AG04450 (cell line): ENCODE results near the gene OTOF. TPM values are rescaled to one million over a fixed set of nuclear protein-coding genes. Genes with fewer than 3 reads are reported as not detected.

ENCODE experiments used
- CTCF ChIA-PET: fragments of 300-600, 350-600 bp; formaldehyde crosslinking; extraction: SDS; loops from one replicate; lab custom pipeline; 2022; ENCODE audit warnings: antibody characterized with exemption, inconsistent platforms; lab: Charles Lee
- POLR2A ChIA-PET: fragments of 350-600 bp; formaldehyde crosslinking; extraction: SDS; loops from one replicate; lab custom pipeline; 2021; ENCODE audit warnings: antibody characterized with exemption, inconsistent platforms; lab: Yijun Ruan, JAX
- DNase-seq: peaks from one replicate; pipeline ENCODE4 v3.0.0-alpha.2; 2011; ENCODE audit warnings: low read depth, low spot score
- H3K27ac ChIP-seq: one replicate; pipeline ENCODE4 v1.5.1; 2012; ENCODE audit warnings: low read depth, low read length, control low read depth
- H3K27me3 ChIP-seq: one replicate; pipeline ENCODE4 v1.6.0; 2012; ENCODE audit warnings: low read length; ENCODE audit not compliant: control insufficient read depth, insufficient read depth
- H3K4me3 ChIP-seq: 2 replicates; pipeline ENCODE4 v1.5.1; 2011; ENCODE audit warnings: mild to moderate bottlenecking, low read depth, low read length, control low read depth
- H3K9me3 ChIP-seq: 2 replicates; pipeline ENCODE4 v1.5.1; 2012; ENCODE audit warnings: low read length; ENCODE audit not compliant: control insufficient read depth, insufficient read depth
- polyA plus RNA-seq: library from polyadenylated mRNA; depleted of rRNA; stranded (reverse); fragments of >200 nt; gene quantifications from 2 replicates; pipeline ENCODE4 v1.2.3, GENCODE V29; 2011
- TF ChIP-seq, protein P1 (sequence below): IDR thresholded peaks from 2 replicates; pipeline ENCODE4 v1.5.1; 2011; ENCODE audit warnings: low read depth, low read length, control low read depth, inconsistent platforms

OTOF gene
- polyA plus RNA-seq, 1 experiment = not detected

DNA sequence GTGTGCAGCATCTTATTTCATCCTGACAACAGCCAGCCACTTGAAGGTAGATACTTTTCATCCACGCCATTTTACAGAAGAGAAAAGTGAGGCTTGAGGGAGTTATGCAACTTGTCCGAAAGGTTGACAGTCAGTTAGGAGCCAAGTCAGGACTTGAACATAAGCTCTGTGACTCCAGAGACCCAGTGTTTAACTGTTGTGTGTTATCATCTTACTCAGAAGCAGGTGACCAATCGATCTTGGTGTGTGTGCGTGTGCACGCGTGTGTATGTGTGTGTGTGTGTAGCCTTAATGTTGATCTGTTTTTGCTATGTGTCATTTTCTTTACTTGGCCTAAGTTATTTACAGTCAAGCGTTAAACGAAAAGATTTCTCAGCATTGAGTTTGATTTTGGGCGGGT, 54.2 kb downstream of the OTOF start:
- no peak overlapping the region for H3K27ac ChIP-seq
- no peak overlapping the region for H3K4me3 ChIP-seq
- peaks cover 13% of the 10 kb centered on the region for H3K27me3 ChIP-seq
- CTCF ChIA-PET = no interaction called here
- DNase-seq = no peak
- TF ChIP-seq, protein P1, sequence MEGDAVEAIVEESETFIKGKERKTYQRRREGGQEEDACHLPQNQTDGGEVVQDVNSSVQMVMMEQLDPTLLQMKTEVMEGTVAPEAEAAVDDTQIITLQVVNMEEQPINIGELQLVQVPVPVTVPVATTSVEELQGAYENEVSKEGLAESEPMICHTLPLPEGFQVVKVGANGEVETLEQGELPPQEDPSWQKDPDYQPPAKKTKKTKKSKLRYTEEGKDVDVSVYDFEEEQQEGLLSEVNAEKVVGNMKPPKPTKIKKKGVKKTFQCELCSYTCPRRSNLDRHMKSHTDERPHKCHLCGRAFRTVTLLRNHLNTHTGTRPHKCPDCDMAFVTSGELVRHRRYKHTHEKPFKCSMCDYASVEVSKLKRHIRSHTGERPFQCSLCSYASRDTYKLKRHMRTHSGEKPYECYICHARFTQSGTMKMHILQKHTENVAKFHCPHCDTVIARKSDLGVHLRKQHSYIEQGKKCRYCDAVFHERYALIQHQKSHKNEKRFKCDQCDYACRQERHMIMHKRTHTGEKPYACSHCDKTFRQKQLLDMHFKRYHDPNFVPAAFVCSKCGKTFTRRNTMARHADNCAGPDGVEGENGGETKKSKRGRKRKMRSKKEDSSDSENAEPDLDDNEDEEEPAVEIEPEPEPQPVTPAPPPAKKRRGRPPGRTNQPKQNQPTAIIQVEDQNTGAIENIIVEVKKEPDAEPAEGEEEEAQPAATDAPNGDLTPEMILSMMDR = no peak
- POLR2A ChIA-PET = no interaction called here
- H3K9me3 ChIP-seq = no peaks in the 10 kb centered on the region

DNA sequence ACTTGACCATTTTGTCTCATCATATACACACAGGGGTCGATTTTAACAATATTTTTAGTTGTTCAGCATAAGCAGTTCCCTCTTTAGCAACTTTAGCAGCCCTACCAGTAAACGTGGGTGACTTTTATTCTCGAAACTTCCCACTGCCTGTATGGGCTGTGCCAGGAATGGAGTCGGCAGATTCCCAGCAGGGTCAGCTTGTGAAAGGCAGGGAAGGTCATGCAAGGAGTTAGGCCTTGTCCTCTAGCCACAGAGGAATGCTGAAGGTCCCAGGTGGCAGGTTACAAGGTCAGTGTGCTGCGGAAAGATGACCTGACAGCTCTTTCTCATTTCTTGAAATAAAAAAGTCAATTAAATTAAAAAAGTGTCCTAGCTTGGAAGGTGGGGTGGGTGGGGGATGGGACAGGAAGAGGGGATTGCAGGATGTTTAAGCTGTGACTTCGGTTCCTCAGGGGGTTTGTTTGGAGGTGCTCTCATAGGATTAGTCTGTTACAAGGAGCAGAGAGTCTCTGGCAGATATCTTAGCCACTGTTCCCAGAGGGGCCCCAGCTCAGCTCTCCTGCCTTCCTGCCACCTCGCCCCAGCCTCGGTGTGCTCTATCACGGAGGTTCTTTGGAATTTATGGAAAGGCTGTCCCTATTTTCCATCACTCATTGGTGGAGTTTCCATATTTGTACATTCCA, 54.8 kb downstream of the OTOF start:
- ChIA-PET POLR2A (no interaction called here), CTCF (no interaction called here)
- H3K27me3 ChIP-seq = peaks cover 15% of the 10 kb centered on the region
- no peaks in the 10 kb centered on the region for H3K9me3 ChIP-seq
- no peak overlapping the region for H3K4me3 ChIP-seq
- DNase-seq = no peak
- no peak overlapping the region for H3K27ac ChIP-seq
- TF ChIP-seq, protein P1 = no peak

DNA sequence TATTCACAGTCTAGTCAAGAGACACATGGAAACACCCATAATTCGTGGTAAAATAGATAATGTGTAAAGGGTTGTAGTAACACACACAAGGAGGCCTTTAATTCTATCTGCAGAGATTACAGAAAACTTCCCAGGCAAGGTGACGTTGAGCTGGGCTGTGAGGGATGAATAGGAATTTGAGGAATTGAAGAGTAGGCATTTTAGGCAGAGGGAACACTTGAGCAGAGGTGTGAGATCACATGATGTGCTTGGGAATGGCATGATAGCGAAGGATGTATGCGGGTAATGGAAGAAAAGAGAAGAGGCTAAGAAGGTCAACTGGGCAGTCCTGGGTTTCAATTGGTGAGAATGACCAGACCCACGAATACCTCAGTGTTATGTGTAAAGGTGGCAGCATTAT, 56.0 kb downstream of the OTOF start:
- Histone ChIP-seq H3K27me3 (peaks cover 16% of the 10 kb centered on the region), H3K4me3 (no peak overlapping the region), H3K9me3 (no peaks in the 10 kb centered on the region), H3K27ac (no peak overlapping the region)
- ChIA-PET POLR2A (no interaction called here), CTCF (no interaction called here)
- TF ChIP-seq, protein P1 = no peak
- DNase-seq = no peak

DNA sequence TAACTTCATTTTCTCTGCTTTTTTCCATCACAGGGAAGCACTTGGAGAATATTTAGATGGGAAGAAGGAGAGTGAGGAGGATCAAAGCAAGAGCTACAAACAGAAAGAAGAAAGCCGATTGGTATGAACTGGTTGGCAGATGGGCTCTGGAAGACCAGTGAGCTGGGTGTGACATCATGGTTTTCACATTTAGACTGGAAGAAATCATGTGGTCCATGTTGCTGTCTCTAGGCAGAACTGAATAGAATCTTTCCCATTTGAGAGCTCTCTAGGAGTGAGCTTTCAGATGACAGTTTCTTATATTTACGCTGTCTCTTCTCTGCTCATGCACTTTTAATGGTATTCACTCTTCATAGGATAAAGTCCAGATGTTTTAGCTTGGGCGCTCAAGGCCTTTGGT, 63.6 kb downstream of the OTOF start:
- TF ChIP-seq, protein P1 = no peak
- Histone ChIP-seq H3K27me3 (peaks cover 7% of the 10 kb centered on the region), H3K27ac (no peak overlapping the region), H3K9me3 (no peaks in the 10 kb centered on the region), H3K4me3 (no peak overlapping the region)
- ChIA-PET POLR2A (no interaction called here), CTCF (interaction anchor here (1.1 kb wide), 1 partner anchor 229 kb away, joined by 3 read pairs; no protein-coding TSS in a partner anchor)
- DNase-seq = no peak

DNA sequence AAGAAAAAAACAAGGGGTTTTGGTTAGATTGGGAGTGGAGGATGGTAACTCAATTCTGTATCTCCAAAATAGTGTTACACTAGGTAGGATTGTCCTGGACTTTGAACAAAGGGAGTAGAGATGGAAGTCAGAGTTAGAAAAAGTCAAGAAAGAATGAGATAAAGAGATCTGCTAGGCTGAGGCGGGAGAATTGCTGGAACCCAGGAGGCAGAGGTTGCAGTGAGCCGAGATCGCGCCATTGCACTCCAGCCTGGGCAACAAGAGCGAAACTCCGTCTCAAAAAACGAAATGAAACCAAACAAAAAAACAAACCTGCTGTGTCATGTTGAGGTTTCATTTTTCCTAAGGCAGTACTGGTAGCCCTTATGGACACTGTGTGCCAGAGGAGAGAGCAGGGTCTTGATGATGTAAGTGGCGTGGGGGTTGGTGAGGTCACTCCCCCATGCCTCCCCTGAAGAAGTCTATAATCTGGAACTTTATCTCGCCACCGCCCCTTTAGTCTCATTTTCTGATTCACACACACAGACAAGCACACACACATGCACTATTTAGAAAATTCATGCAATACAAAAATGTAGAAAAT, 65.7 kb downstream of the OTOF start:
- no peak overlapping the region for H3K27ac ChIP-seq
- POLR2A ChIA-PET = no interaction called here
- no peak overlapping the region for H3K4me3 ChIP-seq
- peaks cover 4% of the 10 kb centered on the region for H3K27me3 ChIP-seq
- CTCF ChIA-PET = no interaction called here
- no peaks in the 10 kb centered on the region for H3K9me3 ChIP-seq
- no peak for DNase-seq
- TF ChIP-seq, protein P1 = no peak
